HepG2 (cell line): ENCODE results near the gene TXNDC11. TPM values are rescaled to one million over a fixed set of nuclear protein-coding genes. Genes with fewer than 3 reads are reported as not detected.

ENCODE experiments used
- ATAC-seq: fragments of 200-7000 bp; cut with Tn5 transposase; 3 replicates; pipeline ENCODE4 v1.9.1; 2020; ENCODE audit warnings: mild to moderate bottlenecking, moderate library complexity
- BruUV-seq: library from RNA; stranded (reverse); fragments of 400-500 nt; replicated peaks from 2 replicates; lab custom pipeline; 2021; lab: Mats Ljungman, UMichigan
- CTCF ChIA-PET: fragments of 300-600 bp; formaldehyde crosslinking; extraction: SDS; loops from one replicate; lab custom pipeline; 2021; ENCODE audit warnings: low total read pairs, inconsistent platforms, low intra/inter-chr PET ratio; lab: Yijun Ruan, JAX
- POLR2A ChIA-PET: fragments of 350-600 bp; sonication (Branson Sonifier 250); formaldehyde crosslinking; loops from one replicate; lab custom pipeline; 2020; ENCODE audit warnings: antibody characterized with exemption, inconsistent platforms; lab: Yijun Ruan, JAX
- DNase-seq: peaks from one replicate; pipeline ENCODE4 v3.0.0-alpha.2; 2015; ENCODE audit warnings: low spot score
- FAIRE-seq: peaks from 3 replicates; lab custom pipeline; 2011; peaks lifted over from hg19 to GRCh38; lab: Jason Lieb, UNC
- H2AFZ ChIP-seq: one replicate; pipeline ENCODE4 v1.6.1; 2011; ENCODE audit warnings: low read length, inconsistent platforms
- H3K27ac ChIP-seq: fragments of 300-600 bp; 3 replicates; pipeline ENCODE4 v1.8.0; 2011; ENCODE audit warnings: mixed run types, mild to moderate bottlenecking, mixed read lengths, low read length, inconsistent platforms; ENCODE audit not compliant: insufficient read depth; ENCODE audit errors: extremely low read length
- H3K27me3 ChIP-seq, 2 experiments: fragments of 200-600 bp in 1 of 2; 2 replicates in 1 of 2; 3 replicates in 1 of 2; pipeline versions ENCODE4 v1.6.0 to v1.8.0; 2011; ENCODE audit warnings: low read length in 2 of 2, mild to moderate bottlenecking in 2 of 2, moderate library complexity in 2 of 2, inconsistent platforms in 1 of 2; ENCODE audit not compliant: insufficient read depth in 2 of 2, control insufficient read depth in 1 of 2
- H3K36me3 ChIP-seq, 2 experiments: fragments of 200-600 bp in 1 of 2; replicated peaks in 1 of 2; 2 replicates in 1 of 2; 3 replicates in 1 of 2; pipeline versions ENCODE4 v1.5.1 to v1.8.0; 2011; ENCODE audit warnings: low read length in 2 of 2, inconsistent platforms in 1 of 2; ENCODE audit not compliant: insufficient read depth in 2 of 2, control insufficient read depth in 1 of 2
- H3K4me1 ChIP-seq: 2 replicates; pipeline ENCODE4 v1.5.1; 2012; ENCODE audit warnings: low read length, inconsistent platforms; ENCODE audit not compliant: insufficient read depth
- H3K4me2 ChIP-seq: 2 replicates; pipeline ENCODE4 v1.6.0; 2011; ENCODE audit warnings: low read depth, low read length, inconsistent platforms
- H3K4me3 ChIP-seq, 3 experiments: fragments of 200-600 bp in 1 of 3; sonication (generic), shearing (Covaris generic) in 1 of 3; replicated peaks in 1 of 3; 2 replicates each; pipeline ENCODE4 v1.5.1; 2011 to 2016; ENCODE audit warnings: low read length in 3 of 3, inconsistent platforms in 2 of 3, low read depth in 2 of 3, mild to moderate bottlenecking in 2 of 3, control low read depth in 1 of 3, mixed read lengths in 1 of 3; ENCODE audit not compliant: insufficient read depth in 1 of 3
- H3K79me2 ChIP-seq: one replicate; pipeline ENCODE4 v1.6.1; 2011; ENCODE audit warnings: low read length, inconsistent platforms; ENCODE audit not compliant: insufficient read depth
- H3K9ac ChIP-seq: 2 replicates; pipeline ENCODE4 v1.6.0; 2011; ENCODE audit warnings: mild to moderate bottlenecking, low read depth, low read length, inconsistent platforms; ENCODE audit not compliant: insufficient read depth
- H3K9me3 ChIP-seq: 2 replicates; pipeline ENCODE4 v1.5.1; 2012; ENCODE audit warnings: mild to moderate bottlenecking, low read length
- H4K20me1 ChIP-seq: 2 replicates; pipeline ENCODE4 v1.6.0; 2011; ENCODE audit warnings: inconsistent platforms, mild to moderate bottlenecking, low read length, moderate library complexity; ENCODE audit not compliant: insufficient read depth
- AKNA ChIP-seq: sonication (generic); formaldehyde crosslinking; IDR thresholded peaks from 2 replicates; pipeline ENCODE4 v1.4.0; 2020; ENCODE audit warnings: missing genetic modification reagents, borderline replicate concordance
- ATF2 ChIP-seq: sonication (generic); formaldehyde crosslinking; IDR thresholded peaks from 2 replicates; pipeline ENCODE4 v1.4.0; 2020; ENCODE audit warnings: missing genetic modification reagents
- BRF2 ChIP-seq: sonication (generic); formaldehyde crosslinking; IDR thresholded peaks from 2 replicates; pipeline ENCODE4 v1.8.1; 2022; ENCODE audit warnings: mild to moderate bottlenecking, missing genetic modification reagents
- DMTF1 ChIP-seq: sonication (generic); formaldehyde crosslinking; IDR thresholded peaks from 2 replicates; pipeline ENCODE4 v1.4.0; 2020; ENCODE audit warnings: mild to moderate bottlenecking, missing genetic modification reagents
- NFIC ChIP-seq: IDR thresholded peaks from 2 replicates; pipeline ENCODE4 v1.6.1; 2012; ENCODE audit warnings: mild to moderate bottlenecking, low read length, inconsistent platforms
- POLR2A ChIP-seq, 2 experiments: IDR thresholded peaks; 2 replicates each; pipeline ENCODE4 v1.6.1; 2011; ENCODE audit warnings: low read depth in 2 of 2, low read length in 2 of 2, mild to moderate bottlenecking in 1 of 2, moderate library complexity in 1 of 2; ENCODE audit not compliant: insufficient read depth in 1 of 2
- ZFP36L2 ChIP-seq: sonication (generic); formaldehyde crosslinking; IDR thresholded peaks from 2 replicates; pipeline ENCODE4 v1.4.0; 2020; ENCODE audit warnings: missing genetic modification reagents
- ZNF597 ChIP-seq: sonication (generic); formaldehyde crosslinking; IDR thresholded peaks from 2 replicates; pipeline ENCODE4 v1.5.0; 2020; ENCODE audit warnings: missing genetic modification reagents
- ZNF629 ChIP-seq: sonication (generic); formaldehyde crosslinking; conservative IDR thresholded peaks from 2 replicates; pipeline ENCODE4 v1.5.0; 2020; ENCODE audit warnings: missing genetic modification reagents
- WGBS: methylation state at CpG from one replicate; pipeline ENCODE4 v1.1.6; 2017; ENCODE audit warnings: low lambda C conversion rate; 5-methylcytosine and 5-hydroxymethylcytosine counted together
- in situ Hi-C: cut with HindIII; loops from 2 replicates; pipeline ENCODE4 v1.10.0; 2017; ENCODE audit warnings: low pct_unique_long_range_greater_than_20kb; ENCODE audit not compliant: extremely low pct_ligation_motif_present
- intact Hi-C: fragments of 100-400 bp; cut with micrococcal nuclease; formaldehyde crosslinking; loops from one replicate; pipeline ENCODE4 v1.10.0; 2022; ENCODE audit not compliant: unreplicated experiment
- polyA plus RNA-seq, 8 experiments: library from polyadenylated mRNA; depleted of rRNA in 3 of 8; stranded (reverse) in 7 of 8; unstranded in 1 of 8; fragments of >200 nt; fragmentation: Illumina TruSeq in 4 of 8; extraction: Trizol in 4 of 8; gene quantifications; 2 replicates each; pipeline versions ENCODE4 v1.2.1 to v1.2.3, GENCODE V29; 2011 to 2016; ENCODE audit warnings: low read depth in 4 of 8, missing spikeins in 1 of 8, mixed read lengths in 1 of 8; ENCODE audit not compliant: insufficient read depth in 1 of 8
- total RNA-seq, 5 experiments: library from RNA; depleted of rRNA; stranded (reverse); fragments of >200 nt; fragmentation: Illumina TruSeq; extraction: Trizol; gene quantifications; 2 replicates each; pipeline ENCODE4 v1.2.3, GENCODE V29; 2016; ENCODE audit warnings: low read depth in 1 of 5

Gene TXNDC11
- total and polyA plus RNA-seq, 2 of the 13 experiments (the other 11 are each of a cell fraction or from before 2014, with no cell fraction given): 74.9 to 123 TPM

GRCh38 chr16:11650641-11651591 is 91.7 kb downstream of the TXNDC11 start (continued):
- TF ChIP-seq ZNF629 (CRISPR knock-in tag) (peak; percentile 62), ZNF597 (CRISPR knock-in tag) (no peak)
- TF ChIP-seq, all 625 proteins: peak for 5

GRCh38 chr16:11649276-11649675 is 93.4 kb downstream of the TXNDC11 start:
- ATAC-seq (no peak), FAIRE-seq (no peak), DNase-seq (no peak)
- Histone ChIP-seq H3K36me3 (no peaks in the 10 kb centered on the region), H3K4me2 (no peak overlapping the region), H2AFZ (no peak overlapping the region), H3K27ac (no peak overlapping the region), H3K9me3 (no peaks in the 10 kb centered on the region), H3K4me1 (peaks cover 11% of the 10 kb centered on the region), H3K79me2 (no peaks in the 10 kb centered on the region), H4K20me1 (no peaks in the 10 kb centered on the region), H3K9ac (no peak overlapping the region), H3K4me3 (no peak overlapping the region), H3K27me3 (peaks cover 0 to 18% of the 10 kb centered on the region in 2 experiments; a peak in 3 of 5 replicates)
- in situ Hi-C loops (no loop called here), intact Hi-C loops (no loop called here)
- CTCF ChIA-PET: no interaction called here
- 6% methylated on average over 7 of the region's 7 CpGs for WGBS
- POLR2A ChIA-PET: no interaction called here
- no TSS peak for BruUV-seq
- TF ChIP-seq AKNA (CRISPR knock-in tag) (no peak), POLR2A (IDR thresholded peaks at IDR 0.05; ENCODE audit: insufficient read depth in 1 of 2, low read depth in 2 of 2, low read length in 2 of 2) (no peak), BRF2 (no peak), NFIC (no peak), DMTF1 (CRISPR knock-in tag) (no peak), ATF2 (CRISPR knock-in tag) (no peak), ZFP36L2 (no peak)
